ENCODE results near the gene RTP4. TPM values are rescaled to one million over a fixed set of nuclear protein-coding genes. Genes with fewer than 3 reads are reported as not detected.
"Not testable (repeated sequence)": the region's sequence is repeated elsewhere in the genome, so short reads cannot be mapped to it uniquely, and the experiment has no call there.

Gene RTP4
- total and polyA plus RNA-seq, 4 donors = 0.16 to 1.2 (median 0.73) TPM

DNA sequence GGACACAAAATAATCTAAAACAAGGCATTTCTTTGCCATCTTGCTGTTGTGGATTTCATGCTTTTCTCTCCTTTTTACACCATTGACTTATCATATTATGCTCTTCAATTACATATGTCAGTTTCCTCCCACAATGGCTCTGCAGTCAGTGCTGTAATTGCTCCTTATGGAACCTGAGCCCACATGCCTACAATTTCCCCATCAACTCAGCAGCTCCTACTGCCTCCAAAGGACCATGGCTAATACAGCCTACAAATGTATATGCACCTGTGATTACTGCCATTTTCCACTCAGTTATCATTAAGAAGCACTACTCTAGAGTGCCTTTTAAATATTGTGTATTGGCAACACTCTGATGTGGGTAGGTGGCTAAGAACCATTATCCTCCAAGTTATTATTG is 30.8 kb downstream of the RTP4 start:
- Histone ChIP-seq H3K4me1 (ENCODE audit: control insufficient read depth, insufficient read depth, low read length) (no peaks in the 10 kb centered on the region), H3K4me3 (ENCODE audit: low read depth, low read length) (no peak overlapping the region), H3K9me3 (ENCODE audit: control insufficient read depth, insufficient read depth, low read length) (no peaks in the 10 kb centered on the region), H3K27ac (ENCODE audit: low read depth, low read length) (no peak overlapping the region), H3K36me3 (ENCODE audit: control insufficient read depth, insufficient read depth, low read length) (no peaks in the 10 kb centered on the region), H3K27me3 (ENCODE audit: control insufficient read depth, insufficient read depth, low read length) (no peaks in the 10 kb centered on the region)
- peak in 1 of 6 donors; percentile 34 for DNase-seq (ENCODE audit: low read depth in 4 of 6, low spot score in 6 of 6)

GRCh38 chr3:187400756-187401155 is 32.6 kb downstream of the RTP4 start:
- WGBS (ENCODE audit: insufficient coverage) = 60% methylated on average over 2 of the region's 3 CpGs
- Histone ChIP-seq H3K27ac (ENCODE audit: low read depth, low read length) (no peak overlapping the region), H3K27me3 (ENCODE audit: control insufficient read depth, insufficient read depth, low read length) (no peaks in the 10 kb centered on the region), H3K36me3 (ENCODE audit: control insufficient read depth, insufficient read depth, low read length) (no peaks in the 10 kb centered on the region), H3K4me1 (ENCODE audit: control insufficient read depth, insufficient read depth, low read length) (no peaks in the 10 kb centered on the region), H3K9me3 (ENCODE audit: control insufficient read depth, insufficient read depth, low read length) (no peaks in the 10 kb centered on the region), H3K4me3 (ENCODE audit: low read depth, low read length) (no peak overlapping the region)
- no peak for DNase-seq (ENCODE audit: low read depth in 4 of 6, low spot score in 6 of 6)

GRCh38 chr3:187401856-187402255 is 33.7 kb downstream of the RTP4 start:
- WGBS (ENCODE audit: insufficient coverage) = no CpG with 5 or more reads among the region's 4 CpGs
- H3K27ac ChIP-seq (ENCODE audit: low read depth, low read length) = no peak overlapping the region
- no peak overlapping the region for H3K4me3 ChIP-seq (ENCODE audit: low read depth, low read length)
- H3K4me1 ChIP-seq (ENCODE audit: control insufficient read depth, insufficient read depth, low read length) = no peaks in the 10 kb centered on the region
- no peaks in the 10 kb centered on the region for H3K9me3 ChIP-seq (ENCODE audit: control insufficient read depth, insufficient read depth, low read length)
- H3K36me3 ChIP-seq (ENCODE audit: control insufficient read depth, insufficient read depth, low read length) = no peaks in the 10 kb centered on the region
- no peaks in the 10 kb centered on the region for H3K27me3 ChIP-seq (ENCODE audit: control insufficient read depth, insufficient read depth, low read length)
- DNase-seq (ENCODE audit: low read depth in 4 of 6, low spot score in 6 of 6) = no peak

DNA sequence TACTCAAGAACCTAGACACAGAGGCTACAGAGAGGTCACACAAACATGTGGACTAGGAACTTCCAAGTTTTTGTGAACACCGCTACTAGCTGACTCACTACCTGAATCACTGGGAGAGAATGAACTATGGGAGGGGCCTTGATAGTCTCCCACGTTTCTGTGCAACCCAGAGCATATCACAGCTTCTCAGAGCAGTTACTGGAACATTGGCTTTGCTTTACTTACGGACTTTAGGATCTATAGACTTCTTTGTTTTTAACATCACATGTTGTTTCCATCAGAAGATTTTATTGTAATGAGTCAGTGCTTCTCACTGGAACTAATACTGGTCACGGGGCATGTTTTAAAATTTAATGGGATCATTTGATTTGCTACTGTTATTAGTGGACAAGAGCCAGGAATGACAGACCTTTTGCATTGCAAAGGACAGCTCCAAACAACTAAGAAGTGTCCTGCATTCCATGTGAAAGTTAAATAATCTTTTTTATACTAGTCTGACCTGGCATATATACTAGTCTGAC is 35.6 kb downstream of the RTP4 start:
- no peaks in the 10 kb centered on the region for H3K4me1 ChIP-seq (ENCODE audit: control insufficient read depth, insufficient read depth, low read length)
- no peak overlapping the region for H3K4me3 ChIP-seq (ENCODE audit: low read depth, low read length)
- WGBS (ENCODE audit: insufficient coverage) = 80% methylated on average over 2 of the region's 4 CpGs
- no peak for DNase-seq (ENCODE audit: low read depth in 4 of 6, low spot score in 6 of 6)
- H3K9me3 ChIP-seq (ENCODE audit: control insufficient read depth, insufficient read depth, low read length) = no peaks in the 10 kb centered on the region
- no peak overlapping the region for H3K27ac ChIP-seq (ENCODE audit: low read depth, low read length)
- H3K27me3 ChIP-seq (ENCODE audit: control insufficient read depth, insufficient read depth, low read length) = no peaks in the 10 kb centered on the region
- no peaks in the 10 kb centered on the region for H3K36me3 ChIP-seq (ENCODE audit: control insufficient read depth, insufficient read depth, low read length)

GRCh38 chr3:187406927-187407326 is 38.7 kb downstream of the RTP4 start:
- 80% methylated on average over 1 of the region's 3 CpGs for WGBS (ENCODE audit: insufficient coverage)
- no peaks in the 10 kb centered on the region for H3K36me3 ChIP-seq (ENCODE audit: control insufficient read depth, insufficient read depth, low read length)
- no peak overlapping the region for H3K27ac ChIP-seq (ENCODE audit: low read depth, low read length)
- no peak overlapping the region for H3K4me3 ChIP-seq (ENCODE audit: low read depth, low read length)
- H3K9me3 ChIP-seq (ENCODE audit: control insufficient read depth, insufficient read depth, low read length) = no peaks in the 10 kb centered on the region
- no peaks in the 10 kb centered on the region for H3K27me3 ChIP-seq (ENCODE audit: control insufficient read depth, insufficient read depth, low read length)
- DNase-seq (ENCODE audit: low read depth in 4 of 6, low spot score in 6 of 6) = no peak
- no peaks in the 10 kb centered on the region for H3K4me1 ChIP-seq (ENCODE audit: control insufficient read depth, insufficient read depth, low read length)

DNA sequence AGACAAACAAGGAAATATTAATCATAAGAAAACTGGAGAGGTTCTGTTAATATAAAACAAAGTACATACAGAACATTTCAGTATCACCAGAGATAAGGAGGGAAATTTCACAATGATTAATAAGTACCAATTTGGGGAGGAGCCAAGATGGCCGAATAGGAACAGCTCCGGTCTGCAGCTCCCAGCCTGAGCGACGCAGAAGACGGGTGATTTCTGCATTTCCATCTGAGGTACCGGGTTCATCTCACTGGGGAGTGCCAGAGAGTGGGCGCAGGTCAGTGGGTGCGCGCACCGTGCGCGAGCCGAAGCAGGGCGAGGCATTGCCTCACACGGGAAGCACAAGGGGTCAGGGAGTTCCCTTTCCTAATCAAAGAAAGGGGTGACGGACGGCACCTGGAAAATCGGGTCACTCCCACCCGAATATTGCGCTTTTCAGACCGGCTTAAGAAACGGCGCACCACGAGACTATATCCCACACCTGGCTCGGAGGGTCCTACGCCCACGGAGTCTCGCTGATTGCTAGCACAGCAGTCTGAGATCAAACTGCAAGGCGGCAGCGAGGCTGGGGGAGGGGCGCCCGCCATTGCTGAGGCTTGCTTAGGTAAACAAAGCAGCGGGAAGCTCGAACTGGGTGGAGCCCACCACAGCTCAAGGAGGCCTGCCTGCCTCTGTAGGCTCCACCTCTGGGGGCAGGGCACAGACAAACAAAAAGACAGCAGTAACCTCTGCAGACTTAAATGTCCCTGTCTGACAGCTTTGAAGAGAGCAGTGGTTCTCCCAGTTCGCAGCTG is 44.0 kb downstream of the RTP4 start:
- WGBS (ENCODE audit: insufficient coverage) = no CpG with 5 or more reads among the region's 35 CpGs
- H3K9me3 ChIP-seq (ENCODE audit: control insufficient read depth, insufficient read depth, low read length); H3K27ac ChIP-seq (ENCODE audit: low read depth, low read length); H3K36me3 ChIP-seq (ENCODE audit: control insufficient read depth, insufficient read depth, low read length); H3K4me1 ChIP-seq (ENCODE audit: control insufficient read depth, insufficient read depth, low read length); DNase-seq (ENCODE audit: low read depth in 4 of 6, low spot score in 6 of 6); H3K4me3 ChIP-seq (ENCODE audit: low read depth, low read length); H3K27me3 ChIP-seq (ENCODE audit: control insufficient read depth, insufficient read depth, low read length): not testable (repeated sequence)

Other genes starting within 250 kb of the RTP4 start
- gene RPL39L, start 228.9 kb upstream of the RTP4 start, total RNA-seq = 10 to 100 TPM in 1 of 2 donors, 1 to 10 TPM in 1; 7.2 to 26.7 TPM
- gene RPL39L, start 228.9 kb upstream of the RTP4 start, polyA plus RNA-seq (ENCODE audit: insufficient read length in 2 of 2) = 10 to 100 TPM; 15.2 to 16.6 TPM
- under 1 TPM; 0.40 to 0.61 TPM for gene RTP1, start 170.9 kb upstream of the RTP4 start, total RNA-seq
- gene RTP1, start 170.9 kb upstream of the RTP4 start, polyA plus RNA-seq (ENCODE audit: insufficient read length in 2 of 2) = 1 to 10 TPM; 1.1 to 1.5 TPM
- 10 to 100 TPM; 19.9 to 24.3 TPM for gene MASP1, start 76.6 kb upstream of the RTP4 start, total RNA-seq
- 10 to 100 TPM; 43.8 to 54.8 TPM for gene MASP1, start 76.6 kb upstream of the RTP4 start, polyA plus RNA-seq (ENCODE audit: insufficient read length in 2 of 2)

Measured in spinal cord (tissue), 10 donors.